Inferior parietal cortex (tissue), 1 donor: ENCODE data around the gene SLN.
"Not testable (repeated sequence)": the region's sequence is repeated elsewhere in the genome, so short reads cannot be mapped to it uniquely, and the experiment has no call there.

Experiments
- DNase-seq: peaks from one replicate; pipeline ENCODE4 v3.0.0-alpha.2; 2016; ENCODE audit errors: extremely low spot score

SLN gene

GRCh38 chr11:107711861-107712755, at the start of gene SLN:
Gene SLN, minus strand, starts transcription at chr11:107712056.
- DNase-seq, result no peak

- not testable (repeated sequence) for DNase-seq
Measured at GRCh38 chr11:107758719-107759355, 47.0 kb upstream of the SLN start.

- no peak for DNase-seq
Measured at GRCh38 chr11:107757661-107758060, 45.8 kb upstream of the SLN start.

- peak; percentile 22 for DNase-seq
Measured at GRCh38 chr11:107756553-107756952, 44.7 kb upstream of the SLN start.

GRCh38 chr11:107752949-107753822, 41.3 kb upstream of the SLN start:
- DNase-seq, result no peak

- DNase-seq, result no peak
Measured at GRCh38 chr11:107752508-107752907, 40.7 kb upstream of the SLN start.

- no peak for DNase-seq
Measured at GRCh38 chr11:107751082-107751481, 39.2 kb upstream of the SLN start.

- no peak for DNase-seq
Measured at GRCh38 chr11:107750313-107750712, 38.5 kb upstream of the SLN start.

GRCh38 chr11:107747622-107748021, 35.8 kb upstream of the SLN start:
- no peak for DNase-seq

GRCh38 chr11:107744736-107745135, 32.9 kb upstream of the SLN start:
- DNase-seq, result no peak

- DNase-seq, result no peak
Measured at GRCh38 chr11:107743191-107743590, 31.3 kb upstream of the SLN start.

GRCh38 chr11:107741044-107741823, 29.4 kb upstream of the SLN start:
- DNase-seq, result peak; percentile 7

- DNase-seq, result no peak
Measured at GRCh38 chr11:107740271-107740670, 28.4 kb upstream of the SLN start.

- DNase-seq, result no peak
Measured at GRCh38 chr11:107736546-107736945, 24.7 kb upstream of the SLN start.

GRCh38 chr11:107733518-107733917, 21.7 kb upstream of the SLN start:
- no peak for DNase-seq

GRCh38 chr11:107732689-107733051, 20.8 kb upstream of the SLN start:
- no peak for DNase-seq

- DNase-seq, result no peak
Measured at GRCh38 chr11:107731941-107732688, 20.3 kb upstream of the SLN start.

GRCh38 chr11:107722662-107723061, 10.8 kb upstream of the SLN start:
- DNase-seq, result no peak

GRCh38 chr11:107721207-107721606, 9.4 kb upstream of the SLN start:
- no peak for DNase-seq

- no peak for DNase-seq
Measured at GRCh38 chr11:107720303-107720774, 8.5 kb upstream of the SLN start.
